ENCODE measurements around the gene SLC29A1.

SLC29A1 gene

GRCh38 chr6:44203955-44204354 is 19.4 kb upstream of the SLC29A1 start:
- no peak for TF ChIP-seq CTCF (IDR thresholded peaks at IDR 0.05; ENCODE audit: insufficient read depth, low read depth, low read length, missing control alignments)
- no peak overlapping the region for H3K4me3 ChIP-seq (ENCODE audit: low read depth, low read length)
- no peak for DNase-seq (ENCODE audit: low read depth)

GRCh38 chr6:44207966-44208365 is 15.4 kb upstream of the SLC29A1 start:
- no peak for TF ChIP-seq CTCF (IDR thresholded peaks at IDR 0.05; ENCODE audit: insufficient read depth, low read depth, low read length, missing control alignments)
- no peak for DNase-seq (ENCODE audit: low read depth)
- H3K4me3 ChIP-seq (ENCODE audit: low read depth, low read length) = no peak overlapping the region

DNA sequence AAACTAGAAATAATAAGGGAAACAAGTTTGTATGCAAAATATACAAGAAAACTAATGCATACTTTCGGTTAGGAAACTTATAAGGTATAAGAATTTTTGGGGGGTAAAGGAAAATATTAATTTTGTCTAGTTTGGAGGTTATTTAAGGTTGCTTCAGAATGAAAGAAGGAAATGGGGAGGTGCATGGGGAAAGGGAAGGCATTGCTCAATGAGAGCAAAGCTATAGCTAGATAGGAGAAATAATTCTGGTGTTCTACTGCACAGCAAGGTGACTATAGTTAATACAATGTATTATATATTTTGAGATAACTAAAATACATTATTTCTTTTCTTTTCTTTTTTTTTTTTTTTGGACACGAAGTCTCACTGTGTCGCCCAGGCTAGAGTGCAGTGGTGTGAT is 12.1 kb upstream of the SLC29A1 start:
- TF ChIP-seq CTCF (IDR thresholded peaks at IDR 0.05; ENCODE audit: insufficient read depth, low read depth, low read length, missing control alignments) = no peak
- H3K4me3 ChIP-seq (ENCODE audit: low read depth, low read length) = no peak overlapping the region
- no peak for DNase-seq (ENCODE audit: low read depth)

DNA sequence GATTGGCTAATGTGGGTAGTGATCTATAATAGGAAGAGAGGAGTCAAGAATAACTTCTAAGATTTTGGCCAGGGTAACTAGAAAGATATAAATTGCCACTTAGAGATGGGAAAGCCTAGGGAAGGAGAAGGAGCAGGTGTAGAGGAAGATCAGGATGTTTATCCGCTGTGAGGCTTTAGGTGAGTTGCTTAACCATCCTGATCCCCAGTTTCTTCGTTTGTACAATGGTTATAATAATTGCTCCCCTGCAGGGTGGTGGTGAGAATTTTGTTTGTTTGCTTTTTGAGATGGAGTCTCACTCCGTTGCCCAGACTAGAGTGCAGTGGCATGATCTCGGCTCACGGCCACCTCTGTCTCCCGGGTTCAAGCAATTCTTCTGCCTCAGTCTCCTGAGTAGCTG is 9.1 kb upstream of the SLC29A1 start:
- DNase-seq (ENCODE audit: low read depth) = no peak
- TF ChIP-seq CTCF (IDR thresholded peaks at IDR 0.05; ENCODE audit: insufficient read depth, low read depth, low read length, missing control alignments) = no peak
- no peak overlapping the region for H3K4me3 ChIP-seq (ENCODE audit: low read depth, low read length)

GRCh38 chr6:44216677-44217331 is 6.6 kb upstream of the SLC29A1 start, which contains the start of gene MYMX:
TSS of gene MYMX (plus strand) at chr6:44216926. CDS start at chr6:44217472, 546 bp downstream.
- no peak within 1 kb of the TSS for H3K4me3 ChIP-seq (ENCODE audit: low read depth, low read length)
- no peak for DNase-seq (ENCODE audit: low read depth)

DNA sequence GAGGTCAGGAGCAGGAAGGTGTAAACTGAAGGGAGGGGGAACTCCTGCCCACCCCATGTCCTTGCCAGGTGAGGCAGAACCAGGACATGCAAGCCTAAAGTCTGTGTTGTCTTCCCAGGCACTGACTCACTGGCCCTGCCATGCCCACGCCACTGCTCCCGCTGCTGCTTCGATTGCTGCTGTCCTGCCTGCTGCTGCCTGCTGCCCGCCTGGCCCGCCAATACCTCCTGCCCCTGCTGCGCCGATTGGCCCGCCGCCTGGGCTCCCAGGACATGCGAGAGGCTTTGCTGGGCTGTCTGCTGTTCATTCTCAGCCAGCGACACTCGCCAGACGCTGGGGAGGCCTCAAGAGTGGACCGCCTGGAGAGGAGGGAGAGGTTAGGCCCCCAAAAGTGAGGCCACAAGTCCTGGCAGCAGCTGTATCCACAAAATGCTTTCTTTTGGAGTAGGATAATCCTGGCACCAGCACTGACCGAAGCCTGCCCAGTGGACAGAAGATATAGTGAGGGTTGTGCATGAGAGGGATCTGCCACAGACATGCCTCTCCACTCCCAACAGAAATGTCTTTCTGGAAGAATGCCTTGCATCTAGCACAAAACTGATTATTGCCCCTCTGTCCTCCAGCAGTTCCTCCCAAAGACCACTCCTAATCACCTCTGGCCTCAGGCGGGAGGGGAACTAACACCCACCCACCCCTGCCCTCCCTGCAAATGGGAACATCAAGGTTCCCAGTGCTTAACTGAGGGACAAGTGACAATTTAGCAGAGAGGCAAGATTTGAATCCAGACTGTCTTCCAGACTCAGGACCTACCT is 5.9 kb upstream of the SLC29A1 start:
- TF ChIP-seq CTCF (IDR thresholded peaks at IDR 0.05; ENCODE audit: insufficient read depth, low read depth, low read length, missing control alignments) = no peak
- DNase-seq (ENCODE audit: low read depth) = no peak
- H3K4me3 ChIP-seq (ENCODE audit: low read depth, low read length) = no peak overlapping the region

More at GRCh38 chr6:44216677-44217331, 6.6 kb upstream of the SLC29A1 start, which contains the start of gene MYMX:
- TF ChIP-seq CTCF (IDR thresholded peaks at IDR 0.05; ENCODE audit: insufficient read depth, low read depth, low read length, missing control alignments) = no peak
